GM18520 (cell line): ENCODE results near the gene ST3GAL5.
"Not testable (repeated sequence)": the region's sequence is repeated elsewhere in the genome, so short reads cannot be mapped to it uniquely, and the experiment has no call there.

Source experiments
- ATAC-seq: cut with Tn5 transposase; IDR thresholded peaks from one replicate; pipeline ENCODE4 v1.9.1; 2021; ENCODE audit not compliant: unreplicated experiment

Gene ST3GAL5

GRCh38 chr2:85840091-85840490 is 48.7 kb downstream of the ST3GAL5 start:
- ATAC-seq = no peak

GRCh38 chr2:85839461-85839860 is 49.3 kb downstream of the ST3GAL5 start:
- ATAC-seq = no peak

- no peak for ATAC-seq
Measured at GRCh38 chr2:85838641-85839040, 50.1 kb downstream of the ST3GAL5 start.

GRCh38 chr2:85838181-85838580 is 50.6 kb downstream of the ST3GAL5 start:
- ATAC-seq = no peak

- no peak for ATAC-seq
Measured at GRCh38 chr2:85834466-85834865, 54.3 kb downstream of the ST3GAL5 start.

- ATAC-seq = no peak
Measured at GRCh38 chr2:85831735-85832134, 57.1 kb downstream of the ST3GAL5 start.

- ATAC-seq = no peak
Measured at GRCh38 chr2:85830645-85831044, 58.1 kb downstream of the ST3GAL5 start.

- not testable (repeated sequence) for ATAC-seq
Measured at GRCh38 chr2:85829394-85829793, 59.4 kb downstream of the ST3GAL5 start.

- no peak for ATAC-seq
Measured at GRCh38 chr2:85828725-85829124, 60.1 kb downstream of the ST3GAL5 start.

GRCh38 chr2:85827879-85828569 is 60.8 kb downstream of the ST3GAL5 start:
- ATAC-seq = no peak

- ATAC-seq = no peak
Measured at GRCh38 chr2:85826990-85827878, 61.6 kb downstream of the ST3GAL5 start.

- no peak for ATAC-seq
Measured at GRCh38 chr2:85823951-85824350, 64.8 kb downstream of the ST3GAL5 start.

- no peak for ATAC-seq
Measured at GRCh38 chr2:85822766-85823165, 66.0 kb downstream of the ST3GAL5 start.

GRCh38 chr2:85819811-85820510 is 68.8 kb downstream of the ST3GAL5 start:
- no peak for ATAC-seq

- no peak for ATAC-seq
Measured at GRCh38 chr2:85814802-85815550, 73.8 kb downstream of the ST3GAL5 start.

- ATAC-seq = no peak
Measured at GRCh38 chr2:85813982-85814801, 74.6 kb downstream of the ST3GAL5 start.

- ATAC-seq = no peak
Measured at GRCh38 chr2:85813211-85813981, 75.4 kb downstream of the ST3GAL5 start.

- no peak for ATAC-seq
Measured at GRCh38 chr2:85812094-85812735, 76.6 kb downstream of the ST3GAL5 start.
